Measurements from ENCODE around the gene LINGO3. TPM values are rescaled to one million over a fixed set of nuclear protein-coding genes. Genes with fewer than 3 reads are reported as not detected.
"Not testable (repeated sequence)": the region's sequence is repeated elsewhere in the genome, so short reads cannot be mapped to it uniquely, and the experiment has no call there.

The LINGO3 gene
- total and polyA plus RNA-seq, 10 donors = 0.26 to 2.6 (median 0.76) TPM

GRCh38 chr19:2351591-2351990, 43.6 kb upstream of the LINGO3 start:
- Histone ChIP-seq H3K36me3 (peaks cover 0 to 67% (median 31%) of the 10 kb centered on the region in 6 donors), H3K27ac (no peak overlapping the region), H3K4me1 (no peaks in the 10 kb centered on the region), H3K9me3 (no peaks in the 10 kb centered on the region), H3K27me3 (replicated peaks in 1 of 7) (no peaks in the 10 kb centered on the region), H3K4me3 (no peak overlapping the region)
- intact Hi-C loops (cut with DNase I; ENCODE audit: low total_unique reads) = no loop called here
- TF ChIP-seq CTCF (IDR thresholded peaks at IDR 0.05 in 8 of 11, conservative IDR thresholded peaks at IDR 0.05 in 3 of 11) (no peak), POLR2A (IDR thresholded peaks at IDR 0.05) (no peak)
- WGBS, 5 donors = 95 to 99% (median 97%) methylated on average over 15 to 28 of the region's 28 CpGs
- no peak for DNase-seq

DNA sequence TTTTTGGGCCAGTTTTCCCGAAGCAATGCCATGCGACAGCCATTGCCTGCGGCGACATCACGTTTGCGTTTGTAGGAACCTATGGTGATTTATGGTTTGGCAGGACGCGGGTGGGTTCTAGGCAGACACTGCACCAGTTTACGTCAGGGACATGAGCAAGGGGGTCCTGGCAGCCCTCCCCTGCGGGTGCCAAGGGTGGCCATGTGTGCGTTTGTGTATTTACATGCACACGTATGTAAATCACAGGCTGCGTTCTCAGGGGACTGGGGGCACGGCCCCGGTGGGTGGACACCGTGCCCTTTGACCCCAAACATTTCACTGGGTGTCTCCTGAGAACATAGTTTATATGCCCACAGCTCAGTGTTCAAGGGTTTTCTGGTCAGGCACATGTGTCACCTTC, 42.7 kb upstream of the LINGO3 start:
- intact Hi-C loops (cut with DNase I; ENCODE audit: low total_unique reads) = no loop called here
- WGBS, 5 donors = 91 to 98% (median 93%) methylated on average over 16 of the region's 16 CpGs
- no peaks in the 10 kb centered on the region for H3K27me3 ChIP-seq (replicated peaks in 1 of 7)
- no peak overlapping the region for H3K4me3 ChIP-seq
- peaks cover 0 to 75% (median 31%) of the 10 kb centered on the region in 6 donors for H3K36me3 ChIP-seq
- TF ChIP-seq CTCF (IDR thresholded peaks at IDR 0.05 in 8 of 11, conservative IDR thresholded peaks at IDR 0.05 in 3 of 11) = no peak
- TF ChIP-seq POLR2A (IDR thresholded peaks at IDR 0.05) = no peak
- TF ChIP-seq POLR2AphosphoS5 (IDR thresholded peaks at IDR 0.05) = no peak
- no peak overlapping the region for H3K27ac ChIP-seq
- H3K9me3 ChIP-seq = no peaks in the 10 kb centered on the region
- H3K4me1 ChIP-seq = no peaks in the 10 kb centered on the region
- no peak for DNase-seq

- H3K4me1 ChIP-seq; DNase-seq; H3K27ac ChIP-seq; H3K9me3 ChIP-seq; intact Hi-C loops (cut with DNase I; ENCODE audit: low total_unique reads); H3K27me3 ChIP-seq (replicated peaks in 1 of 7); H3K4me3 ChIP-seq: not testable (repeated sequence)
- peaks cover 0 to 77% (median 32%) of the 10 kb centered on the region in 6 donors for H3K36me3 ChIP-seq
- 91 to 96% (median 93%) methylated on average over 24 of the region's 24 CpGs for whole genome bisulfite sequencing, 5 donors
These were observed 41.9 kb upstream of the LINGO3 start for GRCh38 chr19:2349818-2350217.

DNA sequence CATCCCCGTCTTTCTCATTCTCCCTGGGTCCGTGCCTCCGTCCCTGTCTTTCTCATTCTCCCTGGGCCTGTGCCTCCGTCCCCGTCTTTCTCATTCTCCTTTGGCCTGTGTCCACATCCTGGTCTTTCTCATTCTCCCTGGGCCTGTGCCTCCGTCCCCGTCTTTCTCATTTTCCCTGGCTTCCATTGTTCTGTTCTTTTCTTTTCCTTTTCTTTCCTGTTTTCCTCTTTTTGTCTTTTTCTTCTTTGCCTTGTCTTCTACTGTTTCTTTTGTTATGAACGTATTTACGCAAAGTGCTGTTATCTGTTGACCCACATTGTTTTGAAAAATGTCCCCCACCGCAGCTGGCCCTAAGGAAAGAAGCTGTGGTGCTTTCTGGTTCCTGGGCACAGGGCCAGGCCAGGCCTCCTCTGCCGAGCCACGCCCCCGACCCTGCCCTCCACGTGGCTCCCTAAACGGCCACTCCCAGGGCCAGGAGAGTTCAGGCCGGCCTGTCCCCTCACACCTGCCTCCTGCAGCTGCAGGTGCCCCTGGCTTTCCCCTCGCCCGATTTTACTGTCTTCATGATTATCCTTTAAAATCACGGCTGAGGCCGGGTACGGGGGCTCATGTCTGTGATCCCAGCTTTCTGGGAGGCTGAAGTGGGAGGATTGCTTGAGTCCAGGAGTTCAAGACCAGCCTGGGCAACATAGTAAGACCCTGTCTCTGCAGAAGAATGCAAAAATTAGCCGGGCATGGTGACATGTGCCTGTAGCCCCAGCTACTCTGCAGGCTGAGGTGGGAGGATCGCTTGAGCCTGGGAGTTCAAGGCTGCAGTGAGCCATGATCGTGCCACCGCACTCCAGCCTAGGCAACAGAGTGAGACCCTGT, 38.1 kb upstream of the LINGO3 start:
- H3K4me1 ChIP-seq = no peaks in the 10 kb centered on the region
- H3K9me3 ChIP-seq = no peaks in the 10 kb centered on the region
- H3K27ac ChIP-seq = no peak overlapping the region
- intact Hi-C loops (cut with DNase I; ENCODE audit: low total_unique reads) = no loop called here
- DNase-seq = no peak
- TF ChIP-seq POLR2A (IDR thresholded peaks at IDR 0.05) (no peak), POLR2AphosphoS5 (IDR thresholded peaks at IDR 0.05) (peak in 1 of 3 donors; percentile 40), CTCF (IDR thresholded peaks at IDR 0.05 in 8 of 11, conservative IDR thresholded peaks at IDR 0.05 in 3 of 11) (no peak)
- WGBS, 5 donors = 72 to 84% (median 79%) methylated on average over 25 of the region's 25 CpGs
- no peak overlapping the region for H3K4me3 ChIP-seq
- H3K27me3 ChIP-seq (replicated peaks in 1 of 7) = no peaks in the 10 kb centered on the region
- H3K36me3 ChIP-seq = peaks cover 0 to 74% (median 29%) of the 10 kb centered on the region in 6 donors

Data from spleen (tissue), 11 donors.